Measurements from ENCODE around the gene DCAF7. TPM values are rescaled to one million over a fixed set of nuclear protein-coding genes. Genes with fewer than 3 reads are reported as not detected.

DCAF7 gene
- total RNA-seq, 1 experiment from 2014 or later: 144 TPM

GRCh38 chr17:63524051-63524450 is 26.2 kb upstream of the DCAF7 start:
- BruUV-seq (replicated peaks): no TSS peak
- peaks cover 30% of the 10 kb centered on the region for H3K27me3 ChIP-seq (ENCODE audit: insufficient read depth, low read length)

More at GRCh38 chr17:63524051-63524450, 26.2 kb upstream of the DCAF7 start:
- H2AFZ ChIP-seq (ENCODE audit: low read depth, low read length, poor library complexity, severe bottlenecking): no peak overlapping the region
- H3K4me3 ChIP-seq (replicated peaks in 1 of 2; ENCODE audit: low read depth in 1 of 2, low read length in 2 of 2): no peak overlapping the region
- no peaks in the 10 kb centered on the region for H3K36me3 ChIP-seq (ENCODE audit: control insufficient read depth in 1 of 2, insufficient read depth in 2 of 2, low read length in 2 of 2)
- ChIA-PET POLR2A (no interaction called here), RAD21 (ENCODE audit: low non-redundant PET in 1 of 2, low total read pairs in 2 of 2, uncharacterized antibody in 2 of 2, unreplicated experiment in 2 of 2) (no interaction called here), CTCF (no interaction called here)
- no peak for ATAC-seq
- no peaks in the 10 kb centered on the region for H3K9me2 ChIP-seq (ENCODE audit: insufficient read depth)
- TF ChIP-seq REST (IDR thresholded peaks at IDR 0.05; ENCODE audit: low read depth) (peak; percentile 0; the same call in 1 of the 2 replicates), RAD21 (IDR thresholded peaks at IDR 0.05; ENCODE audit: low read depth) (no peak)
- no peak overlapping the region for H3K4me2 ChIP-seq (ENCODE audit: low read length)
- peaks cover 3 to 8% of the 10 kb centered on the region in 2 experiments; a peak in 3 of 4 replicates for H3K4me1 ChIP-seq (ENCODE audit: control insufficient read depth in 1 of 2, insufficient read depth in 2 of 2, low read length in 2 of 2)
- no peaks in the 10 kb centered on the region for H3K79me2 ChIP-seq (ENCODE audit: insufficient read depth, low read length)
- intact Hi-C loops (cut with micrococcal nuclease): no loop called here
- no peaks in the 10 kb centered on the region for H4K20me1 ChIP-seq (ENCODE audit: insufficient read depth)
- DNase-seq (ENCODE audit: low read depth, low spot score): no peak
- no peaks in the 10 kb centered on the region for H3K9me3 ChIP-seq (ENCODE audit: control insufficient read depth in 1 of 2, insufficient read depth in 1 of 2, low read depth in 1 of 2, low read length in 2 of 2)
- no peak overlapping the region for H3K9ac ChIP-seq (ENCODE audit: low read length)
- H3K27ac ChIP-seq (ENCODE audit: low read depth, low read length): no peak overlapping the region
